Left cardiac atrium (tissue), 4 donors: ENCODE measurements around the gene ZSCAN2. TPM values are rescaled to one million over a fixed set of nuclear protein-coding genes. Genes with fewer than 3 reads are reported as not detected.
"Not testable (repeated sequence)": the region's sequence is repeated elsewhere in the genome, so short reads cannot be mapped to it uniquely, and the experiment has no call there.

Experiments
- ATAC-seq, 2 donors: fragments of 200-7000 bp; cut with Tn5 transposase; one replicate each; pipeline ENCODE4 v1.9.1; 2020; ENCODE audit warnings: mild to moderate bottlenecking in 2 of 2, moderate library complexity in 2 of 2
- DNase-seq: peaks from one replicate; pipeline ENCODE4 v3.0.0-alpha.2; 2020
- intact Hi-C, 2 donors: fragments of 100-400 bp; cut with DNase I; formaldehyde crosslinking; loops; one replicate each; pipeline versions ENCODE4 v1.14.1 to v1.15.1; 2022 to 2023
- total RNA-seq, 2 donors: library from RNA; stranded (reverse); fragmentation: NEBNext Ultra II Directional; extraction: Animal tissue kit (Norgen Biotek cat#: 25700); gene quantifications; one replicate each; pipeline ENCODE4 v1.2.1, GENCODE V29; 2021
- donor health status: DM: no; HTN: yes; CAD: no.
- donor health status: DM: no; HTN: yes; CAD: no; lungs with severe emphysema.
- donor health status: DM: yes; HTN: yes; CAD: no.
- donor health status: Dilated cardiomyopathy.

The ZSCAN2 gene
- total RNA-seq, 2 donors from 2014 or later, result 4.5 to 5.0 TPM

DNA sequence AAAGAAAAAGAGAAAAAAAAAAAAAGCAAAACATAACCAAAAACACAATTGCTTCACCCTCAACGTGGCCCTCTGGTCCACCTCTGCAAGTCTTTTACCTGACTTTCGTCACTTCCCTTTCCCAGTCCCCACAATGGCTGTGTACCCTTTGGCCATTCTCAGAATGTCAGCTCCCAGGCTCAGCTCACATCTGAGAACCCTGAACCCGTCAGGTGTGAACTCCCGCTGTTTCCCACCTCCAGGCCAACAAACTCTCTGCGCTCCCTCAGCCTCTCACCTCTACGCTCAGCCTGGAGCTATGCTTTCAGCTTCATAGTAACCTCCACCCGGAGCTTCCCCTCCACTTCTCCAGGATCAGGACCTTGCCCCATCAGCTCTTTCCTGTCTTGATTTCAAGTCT lies 23.6 kb downstream of the ZSCAN2 start:
- ATAC-seq, result no peak
- no peak for DNase-seq
- intact Hi-C loops, result no loop called here

DNA sequence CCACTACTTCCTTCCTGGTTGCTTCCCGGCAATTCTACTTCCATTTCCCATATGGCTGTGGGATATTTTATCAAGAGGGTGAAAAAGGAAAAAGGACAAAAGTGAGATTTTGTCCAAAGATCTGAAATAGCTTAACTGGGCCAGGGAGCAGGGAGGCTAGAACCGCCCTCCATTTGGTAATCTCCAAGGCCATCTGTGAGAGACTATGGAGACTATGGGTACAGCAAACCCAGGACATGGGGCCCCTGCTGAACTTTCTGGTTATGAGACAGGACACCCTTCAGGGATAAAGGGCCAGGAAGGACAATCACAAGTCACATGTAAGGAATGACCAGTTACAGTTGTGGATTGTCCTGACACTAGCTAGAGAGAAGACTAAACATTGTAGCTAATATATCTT lies 24.3 kb downstream of the ZSCAN2 start:
- ATAC-seq (no peak), DNase-seq (no peak)
- intact Hi-C loops, result no loop called here

DNA sequence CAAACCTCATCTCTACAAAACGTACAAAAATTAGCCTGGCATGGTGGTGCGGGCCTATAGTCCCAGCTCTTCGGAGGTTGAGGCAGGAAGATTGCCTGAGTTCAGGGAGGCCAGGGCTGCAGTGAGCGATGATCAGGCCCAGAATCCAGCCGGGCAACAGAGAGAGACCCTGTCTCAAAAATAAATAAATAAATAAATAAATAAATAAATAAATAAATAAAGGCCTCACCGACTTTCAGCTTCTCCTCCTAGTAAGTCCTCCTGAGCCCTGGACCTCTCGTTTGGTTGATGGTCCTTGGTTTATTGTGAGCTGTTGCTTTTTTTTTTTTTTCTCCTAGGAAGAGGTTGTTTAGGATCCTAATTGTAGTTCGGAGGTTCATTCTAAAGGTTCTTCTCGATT lies 28.2 kb downstream of the ZSCAN2 start:
- intact Hi-C loops, result no loop called here
- DNase-seq, result no peak
- ATAC-seq, result no peak

DNA sequence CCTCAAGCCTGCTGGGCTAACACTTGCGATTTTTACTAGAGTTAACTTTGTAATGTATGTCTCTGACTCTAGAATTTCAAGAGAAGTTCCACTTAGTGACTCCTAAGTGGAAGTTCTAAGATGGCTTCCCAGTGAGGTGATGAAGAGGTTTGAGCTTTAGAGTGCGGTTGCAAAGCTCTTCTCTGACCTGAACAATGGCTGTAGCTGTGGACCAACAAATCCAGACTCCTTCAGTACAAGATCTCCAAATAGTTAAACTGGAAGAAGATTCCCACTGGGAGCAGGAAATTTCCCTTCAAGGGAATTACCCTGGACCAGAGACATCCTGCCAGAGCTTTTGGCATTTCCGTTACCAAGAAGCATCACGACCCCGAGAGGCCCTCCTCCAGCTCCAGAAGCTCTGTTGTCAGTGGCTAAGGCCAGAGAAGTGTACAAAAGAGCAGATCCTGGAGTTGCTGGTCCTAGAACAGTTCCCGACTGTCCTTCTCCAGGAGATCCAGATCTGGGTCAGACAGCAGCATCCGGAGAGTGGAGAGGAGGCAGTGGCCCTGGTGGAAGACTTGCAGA lies 31.0 kb downstream of the ZSCAN2 start:
- intact Hi-C loops, result no loop called here
- ATAC-seq (no peak), DNase-seq (no peak)

DNA sequence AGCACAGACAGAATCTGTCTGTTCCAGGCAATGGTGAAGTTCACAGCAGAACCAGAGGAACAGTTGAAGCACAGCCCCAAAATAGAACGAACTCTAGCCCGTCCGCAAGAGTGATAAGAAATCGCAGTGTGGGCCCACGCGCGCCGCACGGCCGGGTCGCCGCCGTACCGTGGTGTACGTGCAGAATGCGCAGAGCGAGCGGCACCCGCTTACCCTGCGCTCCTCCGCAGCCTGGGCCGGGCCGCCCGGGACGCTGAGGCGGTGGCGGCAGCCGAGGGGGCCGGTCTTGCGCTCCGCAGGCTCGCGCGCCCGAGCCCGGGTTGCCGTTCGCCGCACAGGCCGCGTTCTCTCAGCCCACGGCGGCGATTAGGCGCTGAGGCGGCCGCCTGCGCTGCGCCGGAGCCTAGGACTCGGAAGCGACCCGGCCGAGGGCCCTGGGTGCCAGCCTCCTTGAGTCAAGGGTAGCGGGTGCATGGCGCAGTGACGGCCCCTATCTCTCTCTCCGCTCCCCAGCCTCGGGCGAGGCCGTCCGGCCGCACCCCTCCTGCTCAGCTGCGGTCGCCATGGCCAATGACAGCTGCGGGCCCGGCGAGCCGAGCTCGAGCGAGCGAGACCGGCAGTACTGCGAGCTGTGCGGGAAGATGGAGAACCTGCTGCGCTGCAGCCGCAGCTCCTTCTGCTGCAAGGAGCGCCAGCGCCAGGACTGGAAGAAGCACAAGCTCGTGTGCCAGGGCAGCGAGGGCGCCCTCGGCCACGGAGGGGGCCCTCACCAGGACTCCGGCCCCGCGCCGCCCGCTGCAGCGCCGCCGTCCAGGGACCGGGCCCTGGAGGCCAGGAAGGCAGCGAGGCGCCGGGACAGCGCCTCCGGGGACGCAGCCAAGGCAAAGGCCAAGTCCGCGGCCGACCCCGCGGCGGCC lies 32.8 kb downstream of the ZSCAN2 start:
- DNase-seq (peak; percentile 79), ATAC-seq (peak; percentile 73 to 83)
- intact Hi-C loops, result no loop called here

DNA sequence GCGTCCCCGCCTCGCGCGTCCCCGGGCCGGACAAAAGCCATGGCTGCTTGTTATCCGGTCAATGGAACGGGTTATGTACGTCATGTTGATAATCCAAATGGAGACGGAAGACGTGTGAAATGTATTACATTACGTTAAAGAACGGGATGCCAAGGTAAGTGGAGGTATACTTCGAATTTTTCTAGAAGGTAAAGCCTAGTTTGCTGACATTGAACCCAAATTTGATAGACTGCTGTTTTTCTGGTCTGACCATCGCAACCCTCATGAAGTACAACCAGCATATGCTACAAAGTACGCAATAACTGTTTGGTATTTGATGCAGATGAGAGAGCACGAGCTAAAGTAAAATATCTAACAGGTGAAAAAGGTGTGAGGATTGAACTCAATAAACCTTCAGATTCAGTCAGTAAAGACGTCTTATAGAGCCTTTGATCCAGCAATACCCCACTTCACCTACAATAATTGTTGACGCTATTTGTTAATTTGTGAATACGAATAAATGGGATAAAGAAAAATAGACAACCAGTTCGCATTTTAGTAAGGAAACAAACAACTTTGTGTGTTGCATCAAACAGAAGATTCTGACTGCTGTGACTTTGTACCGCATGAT lies 33.5 kb downstream of the ZSCAN2 start:
- no peak for ATAC-seq
- intact Hi-C loops, result no loop called here
- no peak for DNase-seq

DNA sequence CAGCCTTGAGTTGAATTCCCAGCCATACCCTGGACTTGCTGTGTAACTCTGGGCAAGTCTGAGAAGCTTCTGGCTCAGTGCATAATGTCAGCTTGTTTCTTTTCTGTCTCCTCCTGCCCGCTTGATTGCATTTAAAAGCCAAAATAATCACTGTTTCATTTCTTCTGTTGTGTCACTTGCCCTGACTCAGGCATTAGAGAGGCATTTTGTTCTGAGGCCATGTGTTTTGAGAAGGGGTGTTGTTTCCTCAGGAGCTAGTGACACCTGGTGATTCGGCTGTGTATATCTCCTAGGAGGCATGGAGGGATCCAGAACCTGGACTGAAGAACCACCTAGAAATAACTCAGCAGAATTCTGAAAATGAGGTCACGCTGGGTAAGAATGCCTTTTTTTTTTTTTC lies 37.3 kb downstream of the ZSCAN2 start:
- DNase-seq, result no peak
- intact Hi-C loops, result no loop called here
- ATAC-seq, result no peak

DNA sequence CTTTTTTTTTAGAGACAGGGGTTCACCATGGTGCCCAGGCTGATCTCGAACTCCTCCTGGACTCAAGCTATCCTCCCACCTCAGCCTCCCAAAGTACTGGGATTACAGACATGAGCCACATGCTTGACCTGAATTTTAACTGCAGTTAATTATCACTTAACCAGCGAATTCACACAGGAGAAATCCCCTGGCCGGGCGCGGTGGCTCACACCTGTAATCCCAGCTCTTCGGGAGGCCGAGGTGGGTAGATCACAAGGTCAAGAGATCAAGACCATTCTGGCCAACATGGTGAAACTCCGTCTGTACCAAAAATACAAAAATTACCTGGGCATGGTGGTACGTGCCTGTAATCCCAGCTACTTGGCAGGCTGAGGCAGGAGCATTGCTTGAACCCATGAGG lies 41.1 kb downstream of the ZSCAN2 start:
- intact Hi-C loops, DNase-seq, ATAC-seq: not testable (repeated sequence)

DNA sequence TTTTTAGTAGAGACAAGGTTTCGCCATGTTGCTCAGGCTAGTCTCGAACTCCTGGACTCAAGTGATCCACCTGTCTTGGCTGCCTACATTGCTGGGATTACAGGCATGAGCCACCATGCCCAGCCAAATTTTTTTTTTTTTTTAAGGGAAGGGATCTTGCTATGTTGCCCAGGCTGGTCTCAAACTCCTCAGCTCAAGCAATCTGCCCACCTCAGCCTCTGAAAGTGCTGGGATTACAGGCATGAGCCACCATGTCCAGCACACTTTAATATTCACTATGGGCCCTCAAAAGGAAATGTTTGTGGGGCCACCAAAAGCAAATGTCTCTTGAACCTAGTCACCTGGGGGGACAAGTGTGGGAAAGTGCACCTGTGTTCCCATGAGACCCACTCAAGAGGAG lies 41.8 kb downstream of the ZSCAN2 start:
- DNase-seq, intact Hi-C loops, ATAC-seq: not testable (repeated sequence)

DNA sequence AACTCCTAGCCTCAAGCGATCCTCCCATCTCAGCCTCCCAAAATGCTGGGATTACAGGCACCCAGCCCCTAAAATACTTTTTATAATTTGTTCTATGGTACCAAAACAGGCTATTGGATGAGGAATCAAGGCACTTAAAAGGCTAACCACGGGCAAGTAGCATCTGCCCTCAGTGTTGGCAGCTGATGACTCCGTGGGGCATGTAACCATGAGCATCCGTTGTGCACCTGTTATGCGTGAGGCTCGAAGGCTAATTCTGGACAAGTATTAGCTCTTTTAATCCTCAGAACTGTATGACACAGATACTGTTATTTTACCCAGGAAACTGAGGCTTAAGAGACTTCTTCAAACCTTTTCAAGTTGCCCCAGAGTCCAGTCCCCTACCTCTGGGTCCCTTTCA lies 43.0 kb downstream of the ZSCAN2 start:
- intact Hi-C loops, result no loop called here
- DNase-seq, result no peak
- ATAC-seq, result no peak

DNA sequence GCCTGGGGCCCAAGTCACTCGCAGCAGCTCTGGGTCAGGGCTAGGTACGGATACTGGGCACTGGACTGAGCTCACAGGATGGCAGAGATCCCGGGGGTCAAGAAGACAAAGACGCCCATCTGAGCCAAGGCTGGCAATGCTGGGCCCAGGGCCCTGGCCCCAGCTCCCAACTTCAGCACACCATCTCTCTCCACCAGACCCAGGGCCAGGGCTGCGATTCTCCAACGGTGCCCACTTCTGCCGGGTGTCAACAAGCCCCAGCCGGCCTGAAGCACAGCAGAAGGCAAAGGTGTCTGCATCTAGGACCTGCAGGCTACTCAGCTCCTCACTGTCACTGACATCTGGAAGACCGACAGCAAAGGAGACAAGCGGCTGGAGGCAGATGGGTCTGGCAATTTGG lies 44.7 kb downstream of the ZSCAN2 start:
- intact Hi-C loops, result no loop called here
- DNase-seq, result no peak
- ATAC-seq, result no peak

DNA sequence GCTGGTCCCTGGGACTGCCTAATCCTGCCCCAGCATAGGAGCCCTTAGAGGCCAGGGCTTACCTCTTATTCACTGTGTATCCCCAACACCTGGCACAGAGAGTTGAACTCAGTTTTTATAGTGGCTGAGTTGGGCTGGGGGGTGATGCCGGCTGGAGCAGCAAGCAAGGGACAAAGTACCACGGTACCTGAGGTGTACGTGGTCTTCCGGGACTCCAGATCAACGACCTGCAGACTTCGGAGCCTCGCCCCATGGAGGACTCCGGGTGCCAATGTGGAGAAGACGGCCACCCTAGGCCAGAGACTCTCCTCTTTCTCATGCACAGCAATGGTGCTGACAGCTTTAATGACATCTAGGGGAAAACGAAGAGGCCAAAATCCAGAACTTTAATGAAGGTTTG lies 45.2 kb downstream of the ZSCAN2 start:
- intact Hi-C loops, result no loop called here
- DNase-seq, result no peak
- no peak for ATAC-seq

DNA sequence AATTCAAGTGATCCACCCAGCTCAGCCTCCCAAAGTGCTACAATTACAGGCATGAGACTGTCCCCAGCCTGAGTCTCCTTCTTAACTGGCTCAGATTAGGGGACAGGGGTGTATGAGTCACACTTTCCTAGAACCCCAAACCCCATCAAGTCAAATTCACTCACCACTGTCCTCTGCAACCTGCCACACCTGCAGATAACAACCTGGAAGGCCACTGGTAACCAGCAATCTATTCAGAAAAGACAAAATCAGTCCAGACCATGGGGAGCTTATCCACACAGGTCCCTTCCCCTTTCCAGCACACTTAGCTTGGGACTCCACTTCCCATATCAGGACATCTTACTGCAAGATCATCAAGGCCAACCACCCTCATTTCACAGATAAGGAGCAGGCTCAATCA lies 46.9 kb downstream of the ZSCAN2 start:
- no peak for ATAC-seq
- intact Hi-C loops, result no loop called here
- no peak for DNase-seq

DNA sequence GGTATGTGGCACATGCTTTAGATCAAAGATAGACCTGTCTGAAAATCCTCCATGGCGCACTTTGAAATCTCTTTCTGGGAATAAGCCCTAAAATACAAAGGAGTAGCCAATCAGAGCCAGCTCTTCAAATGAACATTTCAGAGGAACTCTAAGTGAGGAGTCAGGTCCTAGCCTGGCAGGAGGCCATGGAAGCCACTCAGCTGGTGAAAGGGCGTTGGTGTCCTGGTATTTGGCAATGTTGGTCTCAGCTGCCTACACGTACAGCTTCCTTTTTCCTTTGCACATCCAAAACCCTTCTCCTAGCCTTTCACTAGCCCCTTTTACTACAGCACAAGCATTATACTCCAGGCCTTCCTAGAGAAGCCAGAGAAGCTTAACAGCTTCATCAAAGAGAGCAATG lies 47.7 kb downstream of the ZSCAN2 start:
- DNase-seq (peak; percentile 64), ATAC-seq (peak in 1 of 2 donors; percentile 40)
- intact Hi-C loops, result no loop called here

DNA sequence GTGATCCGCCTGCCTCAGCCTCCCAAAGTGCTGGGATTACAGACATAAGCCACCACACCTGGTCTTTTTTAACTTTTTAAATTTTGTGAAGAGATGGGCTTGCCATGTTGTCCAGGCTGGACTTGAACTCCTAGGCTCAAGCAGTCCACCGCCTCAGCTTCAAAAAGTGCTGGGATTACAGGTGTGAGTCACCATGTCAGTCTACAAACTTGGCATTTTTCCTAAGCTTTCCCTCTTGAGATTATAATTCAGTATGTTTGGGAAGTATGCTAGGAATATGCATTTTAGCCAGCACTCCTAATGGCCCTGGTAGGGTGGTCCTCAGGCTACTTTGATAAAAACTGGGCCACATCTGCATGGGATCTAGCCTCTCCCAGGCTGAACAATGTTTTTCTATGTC lies 48.9 kb downstream of the ZSCAN2 start:
- ATAC-seq, result no peak
- intact Hi-C loops, result loop anchor here (5.0 to 10.0 kb wide), 3 partner anchors 47 to 275 kb away; partner anchors contain the start of genes SEC11A (in 2 of the 2) and ZSCAN2 (in 1 of the 2)
- DNase-seq, result no peak

DNA sequence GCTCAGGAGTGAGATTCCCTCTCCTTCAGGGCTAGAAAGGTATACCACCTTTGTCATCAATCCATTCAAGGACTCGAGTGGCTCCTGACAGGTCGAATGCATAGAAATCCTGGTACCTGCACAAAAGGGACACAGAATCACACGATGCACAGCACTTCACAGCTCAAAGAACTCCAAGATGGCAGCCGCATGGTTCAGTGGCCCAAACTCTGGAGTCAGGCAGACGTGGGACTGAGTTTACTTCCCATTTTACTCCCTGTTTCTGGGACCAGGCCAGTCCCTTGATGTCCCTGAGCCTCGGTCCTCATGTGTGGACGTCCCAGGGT lies 52.7 kb downstream of the ZSCAN2 start:
- DNase-seq (no peak), ATAC-seq (peak in 1 of 2 donors; percentile 0)
- intact Hi-C loops, result loop anchor here (5.0 to 10.0 kb wide), 3 partner anchors 51 to 271 kb away; partner anchors contain the start of genes SEC11A (in 2 of the 2) and ZSCAN2 (in 1 of the 2)

DNA sequence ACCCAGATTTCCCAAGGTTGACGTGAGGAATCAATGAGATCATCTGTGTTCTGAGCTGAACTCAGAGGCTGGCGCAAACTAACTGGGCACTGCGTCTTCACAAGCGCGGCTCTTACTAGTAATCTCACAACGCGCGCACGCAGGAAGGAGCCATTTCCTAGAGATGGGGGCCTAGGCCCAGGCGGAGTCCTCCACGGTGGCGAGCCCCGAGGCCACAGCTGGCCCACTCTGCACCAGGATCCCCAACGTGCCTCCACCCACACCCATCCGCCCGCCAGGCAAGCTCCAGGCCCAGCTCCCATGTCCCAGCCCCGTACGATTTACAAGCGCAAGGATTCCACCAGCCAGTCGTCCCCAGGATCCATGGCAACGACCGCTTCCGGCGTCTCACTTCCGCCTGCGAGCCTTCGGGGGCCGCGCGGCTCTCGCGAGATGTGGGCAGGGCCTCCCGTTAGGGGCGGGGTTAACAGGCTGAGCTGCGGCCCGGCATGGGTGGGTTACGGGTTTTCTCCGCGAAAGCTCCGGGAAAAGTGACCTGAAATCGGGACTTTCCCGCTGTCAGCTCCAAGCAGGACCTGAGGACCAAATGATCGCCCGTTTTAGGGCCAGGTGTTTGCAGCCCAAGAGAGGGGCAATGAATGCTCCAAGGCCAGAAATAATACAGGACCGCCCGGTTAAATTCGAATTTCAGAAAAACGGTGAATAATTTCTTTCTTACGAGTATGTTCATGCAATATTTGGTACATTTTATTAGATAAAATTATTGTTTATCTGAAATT lies 53.3 kb downstream of the ZSCAN2 start, which contains the start of gene WDR73:
Gene WDR73 (minus strand): TSS at position 374 of the 779 bp plus-strand sequence. CDS start 9 bp downstream, at position 365.
- peak; percentile 93 for ATAC-seq

DNA sequence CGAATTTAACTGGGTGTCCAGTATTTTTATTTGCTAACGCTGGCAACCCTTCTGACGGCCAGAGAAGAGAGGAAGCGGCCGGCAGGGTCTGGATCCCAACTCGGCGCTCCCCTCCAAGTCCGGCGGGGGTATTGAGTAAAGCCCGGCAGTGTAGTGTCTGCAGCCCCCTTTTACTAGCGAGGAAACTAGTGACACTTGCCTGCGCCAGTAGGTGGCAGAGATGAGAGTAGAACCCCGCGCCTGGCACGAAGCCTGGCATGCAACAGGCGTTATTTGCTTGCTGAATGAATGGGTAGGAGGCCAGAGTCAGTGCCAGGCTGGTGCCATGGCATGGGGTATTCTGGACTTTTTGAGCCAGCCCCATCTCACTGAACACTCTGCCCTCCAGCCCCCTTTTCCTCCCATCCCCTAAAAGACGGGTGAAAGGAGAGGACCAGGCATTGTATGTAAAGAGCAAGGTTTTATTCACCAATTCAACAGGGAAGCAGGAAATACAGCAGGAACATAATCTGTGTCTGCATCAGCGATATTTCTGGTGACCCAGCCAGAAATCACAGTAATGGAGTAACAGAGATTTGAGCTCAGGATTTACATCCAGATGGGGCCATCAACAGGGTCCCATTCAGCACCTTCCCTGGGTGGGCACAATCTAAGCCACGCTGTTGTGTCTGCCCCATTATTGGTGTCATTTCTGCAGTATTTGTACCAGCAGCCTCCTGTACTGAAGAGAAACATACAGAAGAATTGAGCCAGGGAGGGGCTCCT lies 54.1 kb downstream of the ZSCAN2 start:
- peak; percentile 42 to 47 for ATAC-seq
- peak; percentile 79 for DNase-seq
- intact Hi-C loops, result loop anchor here (5.0 to 10.0 kb wide), 3 partner anchors 53 to 270 kb away; partner anchors contain the start of genes SEC11A (in 2 of the 2) and ZSCAN2 (in 2 of the 2)

More for the DNA sequence above, 53.3 kb downstream of the ZSCAN2 start, which contains the start of gene WDR73:
- peak; percentile 97 for DNase-seq
- intact Hi-C loops, result loop anchor here (5.0 to 10.0 kb wide), 3 partner anchors 52 to 271 kb away; partner anchors contain the start of genes SEC11A (in 2 of the 2) and ZSCAN2 (in 1 of the 2)
